HepG2 (cell line): Measurements from ENCODE around the gene NDUFAF3. TPM values are rescaled to one million over a fixed set of nuclear protein-coding genes. Genes with fewer than 3 reads are reported as not detected.

Source experiments
- ATAC-seq: fragments of 200-7000 bp; cut with Tn5 transposase; 3 replicates; pipeline ENCODE4 v1.9.1; 2020; ENCODE audit warnings: mild to moderate bottlenecking, moderate library complexity
- BruUV-seq: library from RNA; stranded (reverse); fragments of 400-500 nt; replicated peaks from 2 replicates; lab custom pipeline; 2021; lab: Mats Ljungman, UMichigan
- CTCF ChIA-PET: fragments of 300-600 bp; formaldehyde crosslinking; extraction: SDS; loops from one replicate; lab custom pipeline; 2021; ENCODE audit warnings: low total read pairs, inconsistent platforms, low intra/inter-chr PET ratio; lab: Yijun Ruan, JAX
- POLR2A ChIA-PET: fragments of 350-600 bp; sonication (Branson Sonifier 250); formaldehyde crosslinking; loops from one replicate; lab custom pipeline; 2020; ENCODE audit warnings: antibody characterized with exemption, inconsistent platforms; lab: Yijun Ruan, JAX
- DNase-seq: peaks from one replicate; pipeline ENCODE4 v3.0.0-alpha.2; 2015; ENCODE audit warnings: low spot score
- FAIRE-seq: peaks from 3 replicates; lab custom pipeline; 2011; peaks lifted over from hg19 to GRCh38; lab: Jason Lieb, UNC
- H2AFZ ChIP-seq: one replicate; pipeline ENCODE4 v1.6.1; 2011; ENCODE audit warnings: low read length, inconsistent platforms
- H3K27ac ChIP-seq: fragments of 300-600 bp; 3 replicates; pipeline ENCODE4 v1.8.0; 2011; ENCODE audit warnings: mixed run types, mild to moderate bottlenecking, mixed read lengths, low read length, inconsistent platforms; ENCODE audit not compliant: insufficient read depth; ENCODE audit errors: extremely low read length
- H3K27me3 ChIP-seq, 2 experiments: fragments of 200-600 bp in 1 of 2; 2 replicates in 1 of 2; 3 replicates in 1 of 2; pipeline versions ENCODE4 v1.6.0 to v1.8.0; 2011; ENCODE audit warnings: low read length in 2 of 2, mild to moderate bottlenecking in 2 of 2, moderate library complexity in 2 of 2, inconsistent platforms in 1 of 2; ENCODE audit not compliant: insufficient read depth in 2 of 2, control insufficient read depth in 1 of 2
- H3K36me3 ChIP-seq, 2 experiments: fragments of 200-600 bp in 1 of 2; replicated peaks in 1 of 2; 2 replicates in 1 of 2; 3 replicates in 1 of 2; pipeline versions ENCODE4 v1.5.1 to v1.8.0; 2011; ENCODE audit warnings: low read length in 2 of 2, inconsistent platforms in 1 of 2; ENCODE audit not compliant: insufficient read depth in 2 of 2, control insufficient read depth in 1 of 2
- H3K4me1 ChIP-seq: 2 replicates; pipeline ENCODE4 v1.5.1; 2012; ENCODE audit warnings: low read length, inconsistent platforms; ENCODE audit not compliant: insufficient read depth
- H3K4me2 ChIP-seq: 2 replicates; pipeline ENCODE4 v1.6.0; 2011; ENCODE audit warnings: low read depth, low read length, inconsistent platforms
- H3K4me3 ChIP-seq, 3 experiments: fragments of 200-600 bp in 1 of 3; sonication (generic), shearing (Covaris generic) in 1 of 3; replicated peaks in 1 of 3; 2 replicates each; pipeline ENCODE4 v1.5.1; 2011 to 2016; ENCODE audit warnings: low read length in 3 of 3, inconsistent platforms in 2 of 3, low read depth in 2 of 3, mild to moderate bottlenecking in 2 of 3, control low read depth in 1 of 3, mixed read lengths in 1 of 3; ENCODE audit not compliant: insufficient read depth in 1 of 3
- H3K79me2 ChIP-seq: one replicate; pipeline ENCODE4 v1.6.1; 2011; ENCODE audit warnings: low read length, inconsistent platforms; ENCODE audit not compliant: insufficient read depth
- H3K9ac ChIP-seq: 2 replicates; pipeline ENCODE4 v1.6.0; 2011; ENCODE audit warnings: mild to moderate bottlenecking, low read depth, low read length, inconsistent platforms; ENCODE audit not compliant: insufficient read depth
- H3K9me3 ChIP-seq: 2 replicates; pipeline ENCODE4 v1.5.1; 2012; ENCODE audit warnings: mild to moderate bottlenecking, low read length
- H4K20me1 ChIP-seq: 2 replicates; pipeline ENCODE4 v1.6.0; 2011; ENCODE audit warnings: inconsistent platforms, mild to moderate bottlenecking, low read length, moderate library complexity; ENCODE audit not compliant: insufficient read depth
- ARID4A ChIP-seq: sonication (generic); formaldehyde crosslinking; IDR thresholded peaks from 2 replicates; pipeline ENCODE4 v1.5.0; 2020; ENCODE audit warnings: mild to moderate bottlenecking, missing genetic modification reagents, borderline replicate concordance
- BORCS8-MEF2B ChIP-seq: sonication (generic); formaldehyde crosslinking; IDR thresholded peaks from 2 replicates; pipeline ENCODE4 v1.8.0; 2022; ENCODE audit warnings: mild to moderate bottlenecking, missing genetic modification reagents
- CTCF ChIP-seq: sonication (generic); formaldehyde crosslinking; IDR thresholded peaks from 2 replicates; pipeline ENCODE4 v1.5.0; 2020; ENCODE audit warnings: mild to moderate bottlenecking, missing genetic modification reagents, moderate library complexity
- STAG1 ChIP-seq: sonication (generic); formaldehyde crosslinking; IDR thresholded peaks from 2 replicates; pipeline ENCODE4 v1.4.0; 2020; ENCODE audit warnings: missing genetic modification reagents
- TAF15 ChIP-seq: fragments of 200-400 bp; formaldehyde crosslinking; IDR thresholded peaks from one replicate; pipeline ENCODE4 v1.6.1; 2018; ENCODE audit warnings: mild to moderate bottlenecking, low read depth, low read length; ENCODE audit not compliant: poor library complexity, severe bottlenecking
- ZNF468 ChIP-seq: sonication (generic); formaldehyde crosslinking; IDR thresholded peaks from 2 replicates; pipeline ENCODE4 v1.8.0; 2022; ENCODE audit warnings: mild to moderate bottlenecking, moderate library complexity, missing genetic modification reagents
- ZNF687 ChIP-seq: sonication (generic); formaldehyde crosslinking; IDR thresholded peaks from 2 replicates; pipeline ENCODE4 v1.5.1; 2020; ENCODE audit warnings: mild to moderate bottlenecking, missing genetic modification reagents, moderate library complexity
- ZNF768 ChIP-seq: sonication (generic); formaldehyde crosslinking; IDR thresholded peaks from 2 replicates; pipeline ENCODE4 v1.4.0; 2020; ENCODE audit warnings: missing genetic modification reagents
- WGBS: methylation state at CpG from one replicate; pipeline ENCODE4 v1.1.6; 2017; ENCODE audit warnings: low lambda C conversion rate; 5-methylcytosine and 5-hydroxymethylcytosine counted together
- in situ Hi-C: cut with HindIII; loops from 2 replicates; pipeline ENCODE4 v1.10.0; 2017; ENCODE audit warnings: low pct_unique_long_range_greater_than_20kb; ENCODE audit not compliant: extremely low pct_ligation_motif_present
- intact Hi-C: fragments of 100-400 bp; cut with micrococcal nuclease; formaldehyde crosslinking; loops from one replicate; pipeline ENCODE4 v1.10.0; 2022; ENCODE audit not compliant: unreplicated experiment
- polyA plus RNA-seq, 8 experiments: library from polyadenylated mRNA; depleted of rRNA in 3 of 8; stranded (reverse) in 7 of 8; unstranded in 1 of 8; fragments of >200 nt; fragmentation: Illumina TruSeq in 4 of 8; extraction: Trizol in 4 of 8; gene quantifications; 2 replicates each; pipeline versions ENCODE4 v1.2.1 to v1.2.3, GENCODE V29; 2011 to 2016; ENCODE audit warnings: low read depth in 4 of 8, missing spikeins in 1 of 8, mixed read lengths in 1 of 8; ENCODE audit not compliant: insufficient read depth in 1 of 8
- total RNA-seq, 5 experiments: library from RNA; depleted of rRNA; stranded (reverse); fragments of >200 nt; fragmentation: Illumina TruSeq; extraction: Trizol; gene quantifications; 2 replicates each; pipeline ENCODE4 v1.2.3, GENCODE V29; 2016; ENCODE audit warnings: low read depth in 1 of 5
- TF ChIP-seq, protein P1 (sequence below): sonication (generic); formaldehyde crosslinking; IDR thresholded peaks from 2 replicates; pipeline ENCODE4 v1.4.0; 2020; ENCODE audit warnings: missing genetic modification reagents, borderline replicate concordance

The NDUFAF3 gene
- total and polyA plus RNA-seq, 2 of the 13 experiments (the other 11 are each of a cell fraction or from before 2014, with no cell fraction given) = 39.0 to 50.0 TPM

DNA sequence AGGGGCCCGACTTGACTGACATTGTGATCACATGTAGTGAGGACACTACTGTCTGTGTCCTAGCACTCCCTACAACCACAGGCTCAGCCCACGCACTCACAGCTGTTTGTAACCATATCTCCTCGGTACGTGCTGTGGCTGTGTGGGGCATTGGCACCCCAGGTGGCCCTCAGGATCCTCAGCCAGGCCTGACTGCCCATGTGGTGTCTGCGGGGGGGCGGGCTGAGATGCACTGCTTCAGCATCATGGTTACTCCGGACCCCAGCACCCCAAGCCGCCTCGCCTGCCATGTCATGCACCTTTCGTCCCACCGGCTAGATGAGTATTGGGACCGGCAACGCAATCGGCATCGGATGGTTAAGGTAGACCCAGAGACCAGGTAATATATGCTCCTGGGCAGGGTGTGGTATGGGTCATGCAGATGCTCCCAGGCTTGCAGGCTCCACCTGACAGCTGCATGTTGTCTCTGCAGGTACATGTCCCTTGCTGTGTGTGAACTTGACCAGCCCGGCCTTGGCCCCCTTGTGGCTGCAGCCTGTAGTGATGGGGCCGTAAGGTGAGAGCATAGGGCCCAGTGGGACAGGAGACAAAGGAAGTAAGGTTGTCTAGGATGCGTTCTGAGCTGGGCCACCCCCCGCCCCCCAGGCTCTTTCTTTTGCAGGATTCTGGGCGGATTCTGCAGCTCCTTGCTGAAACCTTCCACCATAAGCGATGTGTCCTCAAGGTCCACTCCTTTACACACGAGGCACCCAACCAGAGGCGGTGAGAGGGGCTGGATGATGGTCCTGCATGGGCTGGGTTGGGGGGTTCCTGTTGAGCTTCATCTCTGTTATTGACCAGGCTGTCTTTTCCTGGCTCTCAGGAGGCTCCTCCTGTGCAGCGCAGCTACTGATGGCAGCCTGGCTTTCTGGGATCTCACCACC, 7.9 kb upstream of the NDUFAF3 start:
- Histone ChIP-seq H4K20me1 (peaks cover 26% of the 10 kb centered on the region; the same call in 1 of the 2 replicates), H3K36me3 (peaks cover 20 to 48% of the 10 kb centered on the region in 2 experiments), H3K27me3 (no peaks in the 10 kb centered on the region), H3K4me3 (no peak overlapping the region), H3K4me2 (no peak overlapping the region), H2AFZ (no peak overlapping the region), H3K9ac (no peak overlapping the region), H3K79me2 (peaks cover 19% of the 10 kb centered on the region), H3K9me3 (no peaks in the 10 kb centered on the region), H3K27ac (no peak overlapping the region), H3K4me1 (peaks cover 15% of the 10 kb centered on the region)
- ChIA-PET POLR2A (interaction anchor here (0.5 to 12.8 kb wide), 4 partner anchors 8 to 117 kb away, joined by 3 to 280 read pairs (median 7); partner anchors contain the start of genes DALRD3, IMPDH2 and NDUFAF3), CTCF (interaction anchor here (1.1 to 1.5 kb wide), 2 partner anchors 17 to 26 kb away, joined by 3 to 12 read pairs; no protein-coding TSS in a partner anchor)
- peak; percentile 68 for ATAC-seq
- 86% methylated on average over 19 of the region's 24 CpGs for WGBS
- intact Hi-C loops (loop anchor here (2.0 kb wide), 1 partner anchor 27 kb away; no protein-coding TSS in a partner anchor), in situ Hi-C loops (no loop called here)
- FAIRE-seq = peak; percentile 54
- DNase-seq = peak; percentile 59
- BruUV-seq = no TSS peak
- TF ChIP-seq CTCF = peak; percentile 67
- peak; percentile 62 for TF ChIP-seq ZNF768 (CRISPR knock-in tag)
- TF ChIP-seq ZNF468 (CRISPR knock-in tag) = no peak
- TF ChIP-seq, protein P1, sequence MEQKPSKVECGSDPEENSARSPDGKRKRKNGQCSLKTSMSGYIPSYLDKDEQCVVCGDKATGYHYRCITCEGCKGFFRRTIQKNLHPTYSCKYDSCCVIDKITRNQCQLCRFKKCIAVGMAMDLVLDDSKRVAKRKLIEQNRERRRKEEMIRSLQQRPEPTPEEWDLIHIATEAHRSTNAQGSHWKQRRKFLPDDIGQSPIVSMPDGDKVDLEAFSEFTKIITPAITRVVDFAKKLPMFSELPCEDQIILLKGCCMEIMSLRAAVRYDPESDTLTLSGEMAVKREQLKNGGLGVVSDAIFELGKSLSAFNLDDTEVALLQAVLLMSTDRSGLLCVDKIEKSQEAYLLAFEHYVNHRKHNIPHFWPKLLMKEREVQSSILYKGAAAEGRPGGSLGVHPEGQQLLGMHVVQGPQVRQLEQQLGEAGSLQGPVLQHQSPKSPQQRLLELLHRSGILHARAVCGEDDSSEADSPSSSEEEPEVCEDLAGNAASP (CRISPR knock-in tag) = no peak
- TF ChIP-seq STAG1 (CRISPR knock-in tag) = peak; percentile 65
- peak; percentile 36; the same call in 1 of the 2 replicates for TF ChIP-seq ARID4A
- peak; percentile 39; the same call in 1 of the 2 replicates for TF ChIP-seq ZNF687 (CRISPR knock-in tag)
- no peak for TF ChIP-seq TAF15
- TF ChIP-seq BORCS8-MEF2B (CRISPR knock-in tag) = no peak
